Nephron (organoid): ENCODE measurements around the gene DPP6.

Source experiments
- H3K27ac Mint-ChIP-seq, 3 experiments: 2 replicates each; pipeline ENCODE4 v1.8.0; 2020; ENCODE audit warnings: mixed read lengths in 3 of 3, mild to moderate bottlenecking in 2 of 3, moderate library complexity in 1 of 3
- H3K27me3 Mint-ChIP-seq: 2 replicates; pipeline ENCODE4 v1.8.0; 2021; ENCODE audit warnings: low read depth, mild to moderate bottlenecking, moderate library complexity, mixed read lengths
- H3K36me3 Mint-ChIP-seq: 2 replicates; pipeline ENCODE4 v1.8.0; 2020; ENCODE audit warnings: low read depth, mixed read lengths
- H3K4me1 Mint-ChIP-seq: 2 replicates; pipeline ENCODE4 v1.8.0; 2020; ENCODE audit warnings: mixed read lengths
- H3K4me3 Mint-ChIP-seq, 3 experiments: 2 replicates each; pipeline ENCODE4 v1.8.0; 2020; ENCODE audit warnings: mild to moderate bottlenecking in 3 of 3, mixed read lengths in 3 of 3, moderate library complexity in 2 of 3
- H3K9me3 Mint-ChIP-seq: 2 replicates; pipeline ENCODE4 v1.8.0; 2020; ENCODE audit warnings: mixed read lengths
- TF ChIP-seq, protein P1 (sequence below), 3 experiments: fragments of 200-600 bp; sonication (generic); IDR thresholded peaks; one replicate each; pipeline ENCODE4 v1.5.0; 2021; ENCODE audit warnings: antibody characterized with exemption in 3 of 3; ENCODE audit not compliant: unreplicated experiment in 3 of 3

Gene DPP6

DNA sequence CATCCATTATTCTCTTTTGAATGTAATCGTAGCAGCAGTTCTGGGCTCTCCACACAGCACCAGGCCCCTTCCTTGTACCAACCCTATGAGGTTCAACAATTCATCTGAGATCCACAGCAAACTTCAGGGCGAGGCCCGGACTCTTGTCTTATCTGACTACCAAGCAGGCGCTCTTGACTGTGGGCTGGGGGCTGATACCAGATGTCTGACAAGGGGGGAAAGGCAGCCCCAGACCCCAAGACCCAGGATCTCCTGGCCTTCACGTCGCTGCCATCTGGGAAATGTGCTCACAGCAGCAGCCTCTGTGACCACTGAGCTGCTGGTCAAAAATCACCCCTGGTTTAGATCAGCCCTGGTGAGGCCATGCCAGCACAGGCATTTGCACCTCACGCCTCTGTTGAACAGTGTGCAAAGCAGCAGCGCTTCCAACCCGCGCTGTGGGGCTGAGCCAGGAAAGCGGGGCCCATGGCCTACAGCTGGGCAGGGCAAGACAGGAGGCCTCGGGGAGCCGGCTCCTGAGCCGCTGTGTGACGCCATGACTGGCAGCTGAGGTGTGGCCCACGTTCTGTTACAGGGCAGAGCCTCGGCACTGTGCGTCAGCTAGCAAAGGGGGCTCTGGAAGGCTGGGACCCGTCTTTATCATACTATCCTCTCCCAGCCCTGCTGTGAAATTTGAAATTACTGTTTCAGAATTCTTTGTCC lies 806.8 kb downstream of the DPP6 start:
- Mint-ChIP-seq H3K4me3 (no peak overlapping the region), H3K27me3 (peaks cover 13% of the 10 kb centered on the region), H3K27ac (peak overlapping the region in 1 of 3 experiments; percentile 75), H3K4me1 (no peaks in the 10 kb centered on the region), H3K36me3 (no peaks in the 10 kb centered on the region), H3K9me3 (no peaks in the 10 kb centered on the region)
- TF ChIP-seq, protein P1, sequence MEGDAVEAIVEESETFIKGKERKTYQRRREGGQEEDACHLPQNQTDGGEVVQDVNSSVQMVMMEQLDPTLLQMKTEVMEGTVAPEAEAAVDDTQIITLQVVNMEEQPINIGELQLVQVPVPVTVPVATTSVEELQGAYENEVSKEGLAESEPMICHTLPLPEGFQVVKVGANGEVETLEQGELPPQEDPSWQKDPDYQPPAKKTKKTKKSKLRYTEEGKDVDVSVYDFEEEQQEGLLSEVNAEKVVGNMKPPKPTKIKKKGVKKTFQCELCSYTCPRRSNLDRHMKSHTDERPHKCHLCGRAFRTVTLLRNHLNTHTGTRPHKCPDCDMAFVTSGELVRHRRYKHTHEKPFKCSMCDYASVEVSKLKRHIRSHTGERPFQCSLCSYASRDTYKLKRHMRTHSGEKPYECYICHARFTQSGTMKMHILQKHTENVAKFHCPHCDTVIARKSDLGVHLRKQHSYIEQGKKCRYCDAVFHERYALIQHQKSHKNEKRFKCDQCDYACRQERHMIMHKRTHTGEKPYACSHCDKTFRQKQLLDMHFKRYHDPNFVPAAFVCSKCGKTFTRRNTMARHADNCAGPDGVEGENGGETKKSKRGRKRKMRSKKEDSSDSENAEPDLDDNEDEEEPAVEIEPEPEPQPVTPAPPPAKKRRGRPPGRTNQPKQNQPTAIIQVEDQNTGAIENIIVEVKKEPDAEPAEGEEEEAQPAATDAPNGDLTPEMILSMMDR (IDR thresholded peaks at IDR 0.05; ENCODE audit: unreplicated experiment in 3 of 3) = no peak

GRCh38 chr7:154859747-154860620 lies 807.8 kb downstream of the DPP6 start:
- H3K27me3 Mint-ChIP-seq = peaks cover 12% of the 10 kb centered on the region
- peak overlapping the region in 1 of 3 experiments; percentile 75 for H3K27ac Mint-ChIP-seq
- H3K4me1 Mint-ChIP-seq = peaks cover 4% of the 10 kb centered on the region
- no peaks in the 10 kb centered on the region for H3K9me3 Mint-ChIP-seq
- TF ChIP-seq, protein P1 (IDR thresholded peaks at IDR 0.05; ENCODE audit: unreplicated experiment in 3 of 3) = no peak
- H3K4me3 Mint-ChIP-seq = no peak overlapping the region
- no peaks in the 10 kb centered on the region for H3K36me3 Mint-ChIP-seq

GRCh38 chr7:154860621-154861375 lies 808.6 kb downstream of the DPP6 start:
- H3K36me3 Mint-ChIP-seq = no peaks in the 10 kb centered on the region
- peaks cover 16% of the 10 kb centered on the region for H3K27me3 Mint-ChIP-seq
- H3K4me3 Mint-ChIP-seq = no peak overlapping the region
- no peak overlapping the region for H3K27ac Mint-ChIP-seq
- H3K9me3 Mint-ChIP-seq = no peaks in the 10 kb centered on the region
- peaks cover 4% of the 10 kb centered on the region for H3K4me1 Mint-ChIP-seq
- TF ChIP-seq, protein P1 (IDR thresholded peaks at IDR 0.05; ENCODE audit: unreplicated experiment in 3 of 3) = no peak

GRCh38 chr7:154861589-154861988 lies 809.4 kb downstream of the DPP6 start:
- peaks cover 17% of the 10 kb centered on the region for H3K27me3 Mint-ChIP-seq
- H3K27ac Mint-ChIP-seq = no peak overlapping the region
- H3K9me3 Mint-ChIP-seq = no peaks in the 10 kb centered on the region
- no peak overlapping the region for H3K4me3 Mint-ChIP-seq
- peaks cover 4% of the 10 kb centered on the region for H3K4me1 Mint-ChIP-seq
- no peaks in the 10 kb centered on the region for H3K36me3 Mint-ChIP-seq
- TF ChIP-seq, protein P1 (IDR thresholded peaks at IDR 0.05; ENCODE audit: unreplicated experiment in 3 of 3) = no peak

DNA sequence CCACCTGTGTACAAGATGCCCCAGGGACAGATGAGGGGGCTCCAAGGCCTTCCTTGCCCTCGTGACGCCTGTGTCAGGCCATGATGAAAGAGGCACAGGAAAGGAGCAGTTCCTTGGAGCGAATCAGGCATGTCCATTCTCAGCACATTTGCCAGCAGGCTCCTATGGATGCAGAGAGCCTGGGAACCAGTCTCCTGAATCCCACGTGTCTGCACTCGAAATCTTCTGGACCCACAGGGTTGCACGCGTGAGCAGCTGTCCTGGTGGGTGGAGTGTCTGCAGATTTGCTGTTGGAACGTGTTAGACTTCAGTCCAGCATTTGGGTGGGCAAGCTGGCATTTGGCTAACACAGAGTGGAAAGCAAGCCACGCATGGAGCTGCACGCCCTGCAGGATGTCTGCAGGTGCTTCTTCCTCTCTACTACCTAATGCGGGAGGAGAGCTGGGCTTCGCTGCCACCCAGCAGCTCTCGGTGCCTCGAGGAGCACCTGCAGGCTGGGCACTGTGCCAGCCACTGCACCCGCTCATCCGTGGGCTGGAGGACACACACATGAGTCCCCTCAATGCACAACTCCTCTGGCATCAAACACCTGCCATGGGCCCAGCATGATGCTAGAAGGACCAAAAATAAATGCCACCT lies 810.1 kb downstream of the DPP6 start:
- no peaks in the 10 kb centered on the region for H3K9me3 Mint-ChIP-seq
- no peak overlapping the region for H3K4me3 Mint-ChIP-seq
- H3K27ac Mint-ChIP-seq = no peak overlapping the region
- peaks cover 4% of the 10 kb centered on the region for H3K4me1 Mint-ChIP-seq
- TF ChIP-seq, protein P1 (IDR thresholded peaks at IDR 0.05; ENCODE audit: unreplicated experiment in 3 of 3) = no peak
- no peaks in the 10 kb centered on the region for H3K36me3 Mint-ChIP-seq
- H3K27me3 Mint-ChIP-seq = peaks cover 23% of the 10 kb centered on the region
